GM12801 (cell line): ENCODE data around the gene CCT7.

Source experiments
- TF ChIP-seq, protein P1 (sequence below): IDR thresholded peaks from one replicate; pipeline ENCODE4 v1.5.1; 2011; ENCODE audit warnings: control low read depth; ENCODE audit not compliant: insufficient read length; ENCODE audit errors: extremely low read depth

The CCT7 gene

DNA sequence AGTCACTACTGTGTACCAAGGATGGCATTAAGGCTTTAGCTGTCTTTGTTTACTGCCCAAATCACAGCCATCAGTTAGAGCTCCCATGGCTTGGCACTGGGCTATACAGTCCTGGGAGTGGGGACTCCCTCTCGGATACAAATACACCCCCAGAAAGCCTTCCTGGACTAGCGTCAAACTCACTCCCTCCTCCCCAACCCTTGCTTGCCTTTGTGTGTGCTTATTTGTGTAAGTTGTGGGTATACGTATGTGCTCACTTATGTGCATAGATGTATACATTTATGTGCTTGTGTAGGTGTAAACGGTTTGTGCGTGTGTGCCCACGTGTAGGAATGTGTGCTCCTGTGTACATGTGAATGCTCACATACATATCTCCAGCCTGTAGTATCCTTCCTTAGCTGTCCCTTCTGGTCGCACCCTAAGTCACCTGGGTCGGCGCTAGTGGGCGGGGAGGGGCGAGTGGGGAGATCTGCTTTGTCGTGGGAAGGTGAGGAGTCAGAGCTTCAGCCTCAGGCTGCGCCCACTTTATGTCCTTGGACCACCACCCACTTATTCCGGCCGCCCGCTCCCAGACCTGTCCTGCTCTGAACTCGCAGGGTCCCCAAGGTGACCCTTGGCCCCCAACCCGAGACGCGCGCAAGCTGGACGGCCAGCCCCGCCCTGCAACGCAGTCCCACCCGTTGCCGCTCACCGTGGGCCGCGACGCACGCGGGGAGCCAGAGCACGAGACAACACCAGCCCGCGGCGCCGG is 1.5 kb upstream of the CCT7 start:
- TF ChIP-seq, protein P1, sequence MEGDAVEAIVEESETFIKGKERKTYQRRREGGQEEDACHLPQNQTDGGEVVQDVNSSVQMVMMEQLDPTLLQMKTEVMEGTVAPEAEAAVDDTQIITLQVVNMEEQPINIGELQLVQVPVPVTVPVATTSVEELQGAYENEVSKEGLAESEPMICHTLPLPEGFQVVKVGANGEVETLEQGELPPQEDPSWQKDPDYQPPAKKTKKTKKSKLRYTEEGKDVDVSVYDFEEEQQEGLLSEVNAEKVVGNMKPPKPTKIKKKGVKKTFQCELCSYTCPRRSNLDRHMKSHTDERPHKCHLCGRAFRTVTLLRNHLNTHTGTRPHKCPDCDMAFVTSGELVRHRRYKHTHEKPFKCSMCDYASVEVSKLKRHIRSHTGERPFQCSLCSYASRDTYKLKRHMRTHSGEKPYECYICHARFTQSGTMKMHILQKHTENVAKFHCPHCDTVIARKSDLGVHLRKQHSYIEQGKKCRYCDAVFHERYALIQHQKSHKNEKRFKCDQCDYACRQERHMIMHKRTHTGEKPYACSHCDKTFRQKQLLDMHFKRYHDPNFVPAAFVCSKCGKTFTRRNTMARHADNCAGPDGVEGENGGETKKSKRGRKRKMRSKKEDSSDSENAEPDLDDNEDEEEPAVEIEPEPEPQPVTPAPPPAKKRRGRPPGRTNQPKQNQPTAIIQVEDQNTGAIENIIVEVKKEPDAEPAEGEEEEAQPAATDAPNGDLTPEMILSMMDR = no peak

DNA sequence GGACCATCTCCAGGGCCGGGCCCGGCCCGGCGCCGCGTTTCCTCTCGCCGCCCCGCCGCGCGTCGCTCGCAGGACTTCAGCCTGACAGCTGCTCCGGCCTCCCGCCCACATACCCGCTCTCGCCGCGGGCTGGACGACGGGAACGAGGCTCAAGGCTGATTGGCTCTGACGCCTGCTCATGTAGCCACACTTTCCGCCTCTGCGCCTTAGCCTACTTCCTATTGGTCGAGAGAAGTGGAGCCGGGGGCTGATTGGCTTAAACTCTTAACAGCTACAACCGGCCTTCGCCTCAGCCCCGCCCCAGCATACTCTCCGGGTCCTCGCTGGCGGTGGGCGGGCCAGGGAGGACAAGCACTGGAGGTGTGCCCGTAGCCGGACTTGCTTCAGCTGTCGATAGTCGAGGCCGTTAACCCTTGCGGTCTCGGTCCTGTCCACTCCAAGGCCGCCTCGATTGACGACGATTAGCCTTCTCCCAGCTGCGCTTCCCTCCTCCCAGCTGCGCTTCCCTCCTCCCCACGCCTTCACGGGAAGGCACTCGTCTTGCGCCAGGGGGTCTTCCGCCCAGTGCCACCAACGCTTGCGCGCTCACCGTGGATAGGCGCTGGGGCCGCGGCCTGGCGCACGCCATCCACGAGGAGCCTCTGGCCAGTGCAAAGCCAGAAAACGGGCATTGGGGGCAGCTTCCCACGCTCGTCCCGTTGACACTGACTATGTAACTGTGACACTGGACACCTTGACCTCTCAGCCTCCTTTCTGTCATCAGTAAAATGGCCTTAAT is 765 bp upstream of the CCT7 start, which contains the start of gene PRADC1:
Gene PRADC1, minus strand, starts transcription at position 86 of the 778 bp plus-strand sequence. Its CDS starts 79 bp downstream, at position 7.
- TF ChIP-seq, protein P1 = no peak

DNA sequence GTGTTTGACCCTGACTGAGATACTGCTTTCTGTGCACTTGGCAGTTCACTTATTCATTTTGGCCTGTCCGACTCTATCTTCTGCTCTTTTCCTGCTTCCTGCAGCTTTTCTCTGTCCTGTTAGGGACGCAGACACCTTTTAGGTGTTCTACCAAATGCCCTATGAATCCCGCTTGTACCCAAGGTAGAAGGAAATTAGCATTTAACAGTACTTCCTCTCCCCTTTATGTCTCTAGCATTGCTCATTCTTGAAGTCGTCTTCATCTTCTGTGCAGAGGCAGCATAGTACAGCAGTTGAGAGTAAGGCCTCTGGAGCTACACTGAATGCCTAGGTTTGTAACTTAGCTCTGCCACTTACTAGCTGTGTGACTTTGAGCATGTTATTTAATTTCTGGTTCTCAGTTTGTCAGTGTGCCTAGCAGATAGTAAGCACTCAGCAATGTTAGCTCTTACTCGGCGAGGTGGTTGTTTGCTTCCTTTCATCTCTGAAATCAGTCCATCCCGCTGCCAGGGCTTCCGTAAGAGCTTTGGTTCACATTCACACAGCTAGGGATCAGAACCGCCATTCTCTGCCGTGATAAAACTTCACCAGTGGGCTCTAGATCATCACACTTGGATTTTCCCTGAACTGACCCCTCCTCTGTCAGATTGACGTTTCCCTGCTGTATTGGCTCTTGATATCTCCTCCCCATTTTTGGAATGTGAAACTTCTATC is 1.4 kb downstream of the CCT7 start:
- TF ChIP-seq, protein P1 = no peak

DNA sequence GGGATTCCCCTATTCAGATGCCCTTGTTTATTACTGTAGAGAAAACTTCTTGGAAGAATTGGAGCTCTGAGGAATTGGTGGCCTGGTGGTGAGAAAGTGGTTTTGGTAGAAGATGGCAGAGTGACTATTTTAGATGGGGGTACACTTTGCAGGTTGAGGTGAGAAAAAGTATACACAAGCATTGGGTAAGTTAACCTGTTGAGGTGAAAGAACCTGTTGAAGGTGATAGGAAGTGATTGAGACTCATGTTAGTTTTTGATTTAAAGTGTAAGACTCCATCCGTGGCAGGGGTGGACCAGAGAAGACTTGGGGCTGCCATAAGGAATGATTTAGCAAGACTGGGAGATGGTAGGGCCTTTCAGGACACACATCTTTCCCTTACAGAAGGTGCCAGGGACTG is 3.1 kb downstream of the CCT7 start:
- TF ChIP-seq, protein P1 = no peak

DNA sequence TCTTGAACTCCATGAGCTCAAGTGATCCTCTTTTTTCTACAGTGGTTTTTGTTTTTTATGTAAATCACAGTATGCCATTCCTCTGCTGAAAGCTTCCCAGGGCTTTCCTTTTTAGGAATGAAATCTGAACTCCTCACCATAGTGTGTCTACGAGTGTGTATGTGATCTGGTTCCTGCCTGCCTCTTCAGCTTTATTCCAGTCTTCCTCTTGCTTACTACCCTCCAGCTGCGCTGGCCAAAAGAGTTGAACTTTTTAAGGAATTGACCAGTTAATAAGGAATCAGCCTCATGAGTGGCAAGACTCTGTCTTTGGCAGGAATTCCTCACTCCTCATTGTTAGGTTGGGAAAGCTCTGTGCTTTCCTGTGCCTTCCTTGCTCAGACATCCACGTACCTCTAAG is 4.0 kb downstream of the CCT7 start:
- TF ChIP-seq, protein P1 = no peak

DNA sequence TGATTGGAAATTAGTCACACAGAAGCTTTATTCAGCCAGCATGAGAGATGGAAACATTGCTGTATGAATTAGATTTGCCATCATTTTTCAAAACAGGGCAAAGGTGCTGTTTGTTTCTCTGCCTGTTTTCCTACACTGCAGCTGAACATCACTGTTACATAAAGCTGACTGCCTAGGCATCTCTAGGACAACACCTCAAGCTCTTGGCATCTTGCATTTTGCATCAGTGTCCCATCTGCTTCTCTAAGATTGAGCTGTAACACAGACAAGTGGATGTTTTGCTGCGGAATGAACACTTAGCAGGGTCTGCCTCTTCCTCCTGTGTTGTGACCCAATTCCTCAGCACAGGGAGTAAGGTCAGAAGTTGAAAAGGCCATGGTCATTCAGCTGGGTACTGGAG is 4.9 kb downstream of the CCT7 start:
- TF ChIP-seq, protein P1 = no peak

DNA sequence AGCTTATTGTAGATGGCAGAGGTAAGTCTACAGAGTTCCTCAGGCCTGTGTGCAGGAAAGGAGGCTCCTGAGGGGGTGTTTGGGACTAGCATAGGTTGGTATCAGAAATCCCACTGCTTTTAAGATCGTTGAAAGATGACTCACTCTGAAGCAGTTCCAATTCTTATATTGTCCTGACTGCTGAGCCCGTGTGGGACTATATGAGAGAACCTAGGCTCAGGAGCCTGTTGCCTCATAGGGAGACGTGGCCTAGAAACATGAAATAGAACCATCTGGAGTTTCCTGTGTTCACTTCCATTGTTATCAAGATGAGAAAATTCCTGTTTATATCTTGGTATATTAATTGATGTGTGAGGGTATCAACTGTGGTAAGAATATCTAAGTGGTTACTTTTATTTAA is 5.7 kb downstream of the CCT7 start:
- TF ChIP-seq, protein P1 = no peak
